HG02973 (cell line): Measurements from ENCODE around the gene CDH4.

Experiments used
- ATAC-seq: cut with Tn5 transposase; IDR thresholded peaks from one replicate; pipeline ENCODE4 v1.9.1; 2021; ENCODE audit warnings: moderate library complexity; ENCODE audit not compliant: unreplicated experiment

The CDH4 gene

GRCh38 chr20:61895016-61895415 is 643.0 kb downstream of the CDH4 start:
- no peak for ATAC-seq

GRCh38 chr20:61895686-61896057 is 643.6 kb downstream of the CDH4 start:
- ATAC-seq: no peak

GRCh38 chr20:61896058-61896961 is 644.2 kb downstream of the CDH4 start:
- no peak for ATAC-seq

- no peak for ATAC-seq
Observed at GRCh38 chr20:61897401-61898295, 645.6 kb downstream of the CDH4 start.

GRCh38 chr20:61898405-61898804 is 646.3 kb downstream of the CDH4 start:
- ATAC-seq: no peak

- ATAC-seq: no peak
Observed at GRCh38 chr20:61900011-61900944, 648.2 kb downstream of the CDH4 start.

- no peak for ATAC-seq
Observed at GRCh38 chr20:61900945-61901293, 648.9 kb downstream of the CDH4 start.

GRCh38 chr20:61901392-61902220 is 649.5 kb downstream of the CDH4 start:
- ATAC-seq: no peak

GRCh38 chr20:61902221-61902869 is 650.3 kb downstream of the CDH4 start:
- ATAC-seq: no peak

GRCh38 chr20:61903575-61904340 is 651.7 kb downstream of the CDH4 start:
- no peak for ATAC-seq

GRCh38 chr20:61904456-61904855 is 652.4 kb downstream of the CDH4 start:
- ATAC-seq: no peak

- ATAC-seq: no peak
Observed at GRCh38 chr20:61905781-61906523, 653.9 kb downstream of the CDH4 start.

GRCh38 chr20:61907081-61907891 is 655.2 kb downstream of the CDH4 start:
- no peak for ATAC-seq

- ATAC-seq: no peak
Observed at GRCh38 chr20:61908057-61909026, 656.3 kb downstream of the CDH4 start.

GRCh38 chr20:61909028-61909427 is 657.0 kb downstream of the CDH4 start:
- no peak for ATAC-seq

GRCh38 chr20:61909821-61910220 is 657.8 kb downstream of the CDH4 start:
- no peak for ATAC-seq
